ENCODE measurements around the gene CORO7.

The CORO7 gene

DNA sequence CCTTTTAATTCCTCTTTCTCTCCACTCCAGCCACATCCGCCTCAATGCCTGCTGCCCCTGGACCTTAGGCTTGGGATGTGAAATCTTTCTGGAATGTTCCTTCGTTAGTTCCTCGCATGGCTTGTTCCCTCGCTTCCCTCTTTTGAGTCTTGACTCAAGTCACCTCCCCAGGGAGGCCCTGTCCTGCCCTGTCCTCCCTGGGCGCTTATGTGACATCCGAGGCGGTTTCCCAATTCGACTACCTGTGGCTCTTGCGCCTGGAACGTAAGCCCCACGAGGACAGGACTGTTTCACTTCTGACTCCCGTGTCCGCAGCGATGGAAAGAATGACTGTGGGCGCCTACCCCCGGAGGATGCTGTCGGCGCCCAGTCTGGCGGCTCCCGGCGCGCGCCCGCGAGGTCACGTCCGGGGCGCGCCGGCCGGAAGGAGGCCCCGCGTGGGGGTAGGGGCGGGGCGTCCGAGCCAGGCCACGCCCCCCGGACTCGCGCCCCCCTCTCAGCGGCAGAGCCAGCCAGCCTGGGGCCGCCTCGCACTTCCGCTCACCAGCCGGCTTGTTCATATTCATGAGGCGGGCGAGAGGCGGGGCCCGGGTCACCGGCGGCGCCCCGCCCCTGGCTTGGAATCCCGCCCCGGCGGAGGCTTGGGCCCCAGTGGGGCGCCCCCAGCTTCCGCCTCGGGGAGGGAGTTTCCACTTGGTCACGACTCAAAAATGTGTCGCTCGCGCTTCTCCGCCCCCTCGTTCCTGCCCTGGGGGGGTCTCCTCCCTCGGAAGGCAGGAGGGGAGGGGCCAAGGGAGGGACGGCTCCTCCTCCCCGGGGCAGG is 109.0 kb downstream of the CORO7 start:
- TF ChIP-seq TAF1 (IDR thresholded peaks at IDR 0.05; ENCODE audit: low read depth, low read length) (peak; percentile 65; the same call in 1 of the 2 replicates), POLR2A (IDR thresholded peaks at IDR 0.05; ENCODE audit: low read depth, low read length) (peak; percentile 61; the same call in 1 of the 2 replicates), PAX5 (IDR thresholded peaks at IDR 0.05; ENCODE audit: insufficient read depth, low read length, severe bottlenecking) (no peak), SPI1 (IDR thresholded peaks at IDR 0.05; ENCODE audit: low read depth, low read length) (peak; percentile 75), POLR2AphosphoS5 (IDR thresholded peaks at IDR 0.05; ENCODE audit: low read depth, low read length) (peak; percentile 67), POU2F2 (IDR thresholded peaks at IDR 0.05; ENCODE audit: low read depth, low read length) (peak; percentile 57; the same call in 1 of the 2 replicates)
- FAIRE-seq (peak; percentile 93), DNase-seq (ENCODE audit: insufficient read length, low spot score) (peak; percentile 96)

DNA sequence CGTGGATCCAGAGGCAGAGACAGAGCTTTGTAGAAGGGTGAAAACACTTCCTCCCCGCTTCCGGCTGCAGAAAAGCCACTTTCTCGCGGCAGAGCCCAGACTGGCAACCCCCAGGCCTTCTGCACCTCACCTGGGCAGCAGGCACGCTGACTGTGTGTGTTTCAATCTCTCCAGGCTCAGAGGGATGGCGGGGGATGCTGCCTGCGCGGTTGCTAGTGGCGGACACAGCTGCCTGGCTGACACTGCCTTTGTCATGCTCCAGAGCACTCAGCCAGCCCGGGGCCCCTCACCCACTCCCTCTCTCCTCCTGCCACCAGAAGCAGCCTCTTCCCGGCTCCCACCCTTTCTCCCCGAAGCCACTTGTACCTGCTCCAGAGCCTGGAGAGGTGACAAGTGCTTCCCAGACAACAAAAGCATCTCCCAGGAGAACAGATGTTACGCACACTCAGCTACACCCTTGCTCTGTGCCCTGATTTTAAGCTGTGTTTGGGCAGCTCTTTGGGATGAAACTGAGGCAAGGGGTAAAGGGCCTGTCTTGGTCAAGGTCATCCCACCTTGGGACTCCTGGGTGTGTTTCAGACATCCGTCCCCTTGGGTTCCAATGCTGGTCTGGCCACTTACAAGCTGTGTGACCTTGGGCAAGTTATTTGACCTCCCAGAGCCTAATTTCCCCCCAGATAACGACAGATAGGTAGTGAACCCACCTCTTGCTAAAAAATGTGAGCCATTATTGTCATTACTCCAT is 109.8 kb downstream of the CORO7 start:
- FAIRE-seq = peak; percentile 45
- TF ChIP-seq SPI1 (IDR thresholded peaks at IDR 0.05; ENCODE audit: low read depth, low read length) (peak; percentile 19; the same call in 1 of the 2 replicates), POU2F2 (IDR thresholded peaks at IDR 0.05; ENCODE audit: low read depth, low read length) (no peak), POLR2A (IDR thresholded peaks at IDR 0.05; ENCODE audit: low read depth, low read length) (0 out of 2 replicates have a peak, but pooled peaks have one; percentile 7), PAX5 (IDR thresholded peaks at IDR 0.05; ENCODE audit: insufficient read depth, low read length, severe bottlenecking) (peak; percentile 74), POLR2AphosphoS5 (IDR thresholded peaks at IDR 0.05; ENCODE audit: low read depth, low read length) (no peak), TAF1 (IDR thresholded peaks at IDR 0.05; ENCODE audit: low read depth, low read length) (no peak)
- peak; percentile 60 for DNase-seq (ENCODE audit: insufficient read length, low spot score)
